HG03196 (cell line): ENCODE measurements around the gene APBA2.

ENCODE experiments used
- ATAC-seq: cut with Tn5 transposase; IDR thresholded peaks from one replicate; pipeline ENCODE4 v1.9.1; 2021; ENCODE audit not compliant: unreplicated experiment

APBA2 gene

DNA sequence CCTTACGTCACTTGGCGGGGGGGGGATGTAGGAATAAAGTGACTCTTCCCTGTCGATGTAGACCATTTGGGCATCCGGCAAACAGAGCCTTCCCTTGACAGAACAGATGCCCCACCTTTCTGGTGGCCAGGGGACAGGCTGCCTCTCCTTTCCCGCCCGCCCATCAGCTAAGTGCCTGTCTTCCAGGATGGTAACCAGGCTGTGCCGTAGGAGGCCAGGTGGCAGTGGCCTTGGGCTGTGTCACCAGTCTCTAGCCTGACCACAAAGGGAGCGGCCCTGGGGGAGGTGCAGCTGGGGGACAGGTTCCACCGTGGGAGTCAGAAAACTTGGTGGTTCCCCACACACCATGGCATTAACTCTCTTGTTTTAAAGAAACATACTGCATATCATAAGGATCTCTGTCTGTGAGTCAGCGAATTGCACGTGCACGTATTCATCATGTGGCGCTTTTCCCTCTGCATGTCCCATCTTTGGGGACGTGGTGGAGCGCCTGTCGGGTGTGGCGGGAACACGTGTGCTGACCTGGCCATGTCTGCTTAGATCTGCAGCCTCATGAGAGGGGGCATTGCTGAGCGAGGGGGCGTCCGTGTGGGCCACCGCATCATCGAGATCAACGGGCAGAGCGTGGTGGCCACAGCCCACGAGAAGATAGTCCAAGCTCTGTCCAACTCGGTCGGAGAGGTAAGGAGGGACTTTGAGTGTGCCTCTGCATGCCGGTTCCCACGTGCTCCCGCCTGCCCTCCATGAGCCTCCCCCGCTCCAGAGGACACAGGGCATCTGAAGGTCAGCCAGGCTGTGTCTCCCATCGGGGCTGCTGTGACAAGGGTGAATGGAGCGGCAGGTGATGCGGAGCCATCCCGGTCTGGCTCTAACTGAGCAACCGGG is 227.8 kb downstream of the APBA2 start:
- no peak for ATAC-seq

DNA sequence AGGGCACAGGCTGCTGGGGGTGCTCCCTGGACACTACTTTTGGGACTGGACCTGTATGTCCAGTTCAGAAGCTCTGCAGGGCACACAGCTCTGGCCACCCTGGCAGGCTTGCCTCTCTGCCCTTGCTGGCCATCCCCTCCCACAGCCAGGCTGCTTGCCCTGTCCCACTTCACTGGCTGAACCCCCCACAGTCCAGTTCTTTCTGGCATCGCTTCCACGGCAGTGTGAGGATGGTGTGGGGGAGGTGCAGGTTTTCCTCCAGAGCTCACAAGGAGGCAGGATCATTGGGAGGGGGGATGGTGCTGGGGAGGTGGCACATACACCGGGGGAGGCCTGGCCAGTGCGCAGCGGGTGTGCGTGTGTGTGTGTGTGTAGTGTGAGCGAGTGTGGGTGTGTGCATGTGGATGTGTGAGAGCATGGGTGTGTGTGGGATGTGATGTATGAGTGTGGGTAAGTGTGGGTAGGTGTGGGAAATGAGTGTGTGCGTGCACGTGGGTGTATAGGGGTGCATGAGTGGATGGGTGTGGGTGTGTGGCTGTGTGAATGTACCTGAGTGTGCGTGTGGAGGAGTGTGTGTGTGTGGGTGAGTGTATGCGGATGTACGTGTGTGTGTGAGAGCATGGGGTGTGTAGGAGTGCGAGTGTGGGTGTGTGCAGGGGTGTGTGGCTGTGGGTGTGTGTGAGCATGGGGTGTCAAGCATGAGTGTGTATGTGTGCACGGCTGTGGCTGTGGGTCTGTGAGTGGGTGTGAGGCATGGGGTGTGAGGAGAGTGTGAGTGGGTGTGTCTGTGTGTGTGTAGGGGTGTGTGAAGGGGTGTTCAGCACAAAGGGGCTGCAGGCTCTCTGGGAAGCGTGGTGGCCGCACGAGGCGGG is 228.7 kb downstream of the APBA2 start:
- no peak for ATAC-seq

DNA sequence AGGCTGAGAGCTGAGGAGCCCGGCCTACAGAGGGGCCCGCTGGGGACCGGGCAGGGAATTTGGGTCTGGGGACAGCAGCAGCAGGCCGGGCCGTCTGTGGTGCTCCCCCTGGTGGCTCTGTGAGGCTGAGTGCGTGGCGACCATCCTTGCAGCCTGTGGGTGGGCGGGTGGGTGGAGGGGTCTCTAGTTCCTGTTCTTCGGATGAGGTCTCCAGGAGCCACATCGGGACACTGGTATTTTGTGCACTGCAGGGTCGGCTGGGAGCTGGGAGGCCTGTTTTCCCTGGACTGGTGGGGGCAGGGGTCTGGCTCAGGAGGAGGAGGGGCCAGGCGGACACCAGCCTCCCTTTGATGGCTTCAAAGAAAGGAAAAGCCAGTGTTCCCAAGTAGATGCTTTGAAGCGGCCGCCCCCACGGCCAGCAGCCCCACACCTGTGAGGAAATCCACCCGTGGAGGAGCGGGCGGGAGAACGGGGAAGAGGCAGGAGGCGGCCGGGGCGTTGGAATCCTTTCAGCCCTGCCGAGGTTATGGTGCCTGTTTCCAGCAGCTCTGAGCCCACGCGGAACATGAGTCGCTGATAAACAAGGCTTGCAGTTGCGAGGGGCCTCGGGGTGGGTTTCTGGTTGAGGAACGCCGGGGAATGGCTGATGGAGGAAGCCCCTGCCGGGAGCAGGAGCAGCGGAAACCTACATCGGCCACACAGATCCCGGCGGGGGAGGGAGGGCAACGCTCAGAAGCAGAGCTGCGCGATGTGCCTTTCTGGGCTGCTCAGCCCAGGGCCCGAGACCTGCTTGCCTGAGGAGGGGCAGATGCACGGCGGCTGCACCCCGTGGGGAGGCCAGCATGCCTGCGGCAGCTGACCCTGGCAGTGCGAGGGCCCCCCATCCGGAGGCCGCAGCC is 229.6 kb downstream of the APBA2 start:
- ATAC-seq, result no peak

DNA sequence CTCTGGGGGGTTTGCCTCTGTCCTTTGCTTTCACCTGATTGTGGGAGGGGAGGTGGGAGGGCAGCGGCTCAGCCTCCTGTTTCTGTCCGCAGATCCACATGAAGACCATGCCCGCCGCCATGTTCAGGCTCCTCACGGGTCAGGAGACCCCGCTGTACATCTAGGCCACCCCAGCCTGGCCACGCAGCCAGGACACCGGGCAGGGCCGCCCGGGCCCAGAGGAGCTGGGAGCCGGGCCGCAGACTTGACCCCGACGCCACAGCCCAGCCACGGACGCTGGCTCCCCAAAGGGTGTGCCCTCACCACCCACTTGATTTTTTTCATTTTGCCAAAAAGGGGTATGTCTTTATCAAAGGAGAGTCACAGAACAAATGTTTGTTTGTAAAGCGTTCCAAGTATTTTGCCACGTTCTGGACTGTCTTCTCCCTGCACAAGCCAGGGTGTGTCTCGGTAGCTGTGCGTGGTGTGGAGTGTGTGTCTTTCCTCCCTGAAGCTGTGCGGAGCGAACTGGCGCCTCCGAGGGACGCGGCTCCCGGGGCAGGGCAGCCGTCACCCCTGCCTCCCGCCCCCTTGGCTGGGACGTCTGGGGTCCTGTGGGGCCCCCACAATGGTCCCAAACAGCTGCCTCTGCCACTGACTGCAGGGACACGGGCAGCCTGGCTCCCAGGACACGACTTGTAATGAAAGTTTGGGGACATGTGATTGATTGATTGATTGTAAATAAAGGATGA is 231.4 kb downstream of the APBA2 start:
- ATAC-seq, result no peak

DNA sequence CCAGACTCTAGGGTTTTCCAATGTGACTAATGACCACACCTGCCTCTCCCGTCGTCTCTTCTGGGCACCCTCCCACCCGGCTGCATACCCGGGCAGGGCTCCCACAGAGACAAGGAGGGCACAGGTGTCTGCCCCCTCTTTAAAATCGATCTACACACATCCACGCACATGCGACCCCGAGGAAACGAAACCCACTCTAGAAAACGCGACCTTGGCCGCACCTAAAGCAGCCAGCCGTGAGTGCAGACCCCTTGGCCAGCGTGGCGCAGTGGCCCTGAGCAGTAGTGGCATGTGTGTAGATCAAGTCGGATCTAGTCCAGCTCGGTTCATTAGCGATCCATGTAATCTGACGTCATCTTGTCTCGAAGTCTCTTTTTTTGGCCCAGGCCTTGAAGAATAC is 232.0 kb downstream of the APBA2 start:
- ATAC-seq, result no peak

DNA sequence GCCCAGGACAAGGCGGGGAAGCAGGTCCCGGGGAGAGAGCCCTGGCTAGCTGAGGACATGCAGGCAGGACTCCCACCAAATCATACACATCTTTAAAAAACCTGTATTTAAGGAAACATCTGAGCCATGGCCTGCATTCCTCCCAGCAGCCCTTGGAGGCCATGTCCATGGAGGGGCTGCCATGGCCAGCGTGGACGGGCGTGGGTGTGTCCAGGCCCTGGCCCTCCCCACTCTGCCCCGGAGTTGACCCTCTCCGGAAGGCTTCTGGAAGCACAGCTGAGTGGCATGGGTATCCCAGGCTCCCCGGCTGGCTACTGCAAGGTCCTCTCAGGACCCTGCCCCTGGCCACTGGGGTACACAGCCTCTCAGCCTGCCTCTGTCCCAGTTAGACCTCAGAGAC is 234.1 kb downstream of the APBA2 start:
- ATAC-seq, result no peak

DNA sequence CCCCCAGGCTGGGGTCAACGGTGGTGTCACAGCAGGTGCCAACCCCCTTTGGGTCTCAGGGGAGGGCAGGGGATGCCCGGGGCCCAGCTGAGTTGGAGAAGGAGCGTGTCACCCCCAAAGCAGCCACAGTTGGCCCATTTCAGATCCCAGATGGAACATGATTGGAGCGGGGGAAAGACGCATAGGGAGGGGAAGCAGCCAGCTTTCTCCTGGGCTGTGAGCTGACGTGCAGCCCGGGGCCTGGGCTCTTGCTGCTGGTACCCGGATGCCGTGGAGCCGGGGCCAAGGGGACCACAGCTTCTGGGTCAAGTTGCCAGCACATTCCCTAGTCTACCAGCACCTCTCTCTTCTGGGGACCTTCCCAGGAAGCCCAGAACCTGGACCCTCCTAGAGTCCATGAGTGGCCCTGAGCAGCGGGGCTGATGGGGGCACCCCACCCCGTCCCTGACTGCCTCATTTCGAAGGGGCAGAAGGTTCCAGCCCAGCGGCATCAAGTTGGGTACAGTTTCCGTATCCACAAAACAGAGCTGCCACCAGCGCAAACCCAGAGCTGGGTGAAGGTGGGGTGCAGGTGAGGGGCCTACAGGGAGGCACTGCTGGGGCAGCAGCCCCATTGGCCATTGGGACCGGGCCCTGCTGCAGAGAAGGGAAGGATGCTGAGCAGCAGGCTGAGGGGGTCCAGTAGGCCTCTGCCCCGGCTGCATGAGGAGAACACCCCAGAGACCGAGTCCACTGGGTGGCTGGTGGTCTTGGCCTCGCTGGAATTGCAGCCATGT is 235.0 kb downstream of the APBA2 start:
- no peak for ATAC-seq

DNA sequence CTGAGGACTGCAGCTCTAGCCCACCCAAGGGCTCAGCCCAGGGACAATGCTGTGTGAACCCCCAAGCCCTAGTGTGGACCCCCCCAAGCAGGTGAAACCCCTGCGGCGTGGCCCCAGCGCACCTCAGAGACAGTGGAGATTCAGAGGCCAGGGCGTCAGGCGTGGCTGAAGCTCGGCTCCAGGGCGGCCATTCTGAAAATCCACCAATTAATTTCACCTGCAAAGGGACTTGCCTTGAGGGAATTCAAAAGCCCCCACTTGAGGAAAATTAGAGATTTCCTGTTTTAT is 235.5 kb downstream of the APBA2 start:
- no peak for ATAC-seq

DNA sequence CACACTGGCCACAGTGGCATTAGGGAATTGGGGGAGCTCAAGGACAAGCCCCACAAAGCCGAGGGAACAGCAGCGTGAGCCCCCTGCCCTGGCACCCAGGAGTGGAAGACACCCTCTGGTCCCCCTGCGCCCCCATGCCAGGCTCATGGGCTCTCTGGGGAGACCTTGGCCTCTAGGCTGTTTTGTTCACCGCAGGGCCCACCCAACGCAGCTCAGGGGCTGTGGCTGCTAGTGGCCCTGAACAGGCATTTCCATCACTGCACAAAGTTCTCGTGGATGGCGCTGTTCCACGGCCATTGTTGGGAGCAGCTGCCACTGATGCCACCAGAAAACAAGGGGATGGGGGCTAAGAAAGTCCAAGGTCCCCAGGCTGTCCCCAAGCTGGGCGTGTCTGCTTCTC is 236.1 kb downstream of the APBA2 start:
- no peak for ATAC-seq

DNA sequence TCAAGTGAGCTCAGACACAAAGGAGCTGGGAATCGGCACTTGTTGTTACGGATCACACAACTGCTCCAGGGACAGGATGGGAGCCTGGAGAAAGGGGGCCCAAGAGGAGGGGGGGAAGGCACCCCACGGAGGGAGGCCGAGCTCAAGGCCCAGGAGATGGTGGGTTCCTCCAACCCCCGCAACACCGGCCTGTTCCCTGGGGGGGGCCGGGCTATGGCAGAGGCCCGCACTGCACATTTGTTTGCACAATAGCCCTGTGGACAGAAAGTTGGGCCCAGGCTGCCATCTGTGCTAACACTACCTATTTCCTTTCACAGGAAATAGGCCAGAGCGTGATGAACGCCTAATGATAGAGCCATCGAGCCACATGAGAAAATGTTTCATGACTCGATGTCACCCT is 236.7 kb downstream of the APBA2 start:
- no peak for ATAC-seq

DNA sequence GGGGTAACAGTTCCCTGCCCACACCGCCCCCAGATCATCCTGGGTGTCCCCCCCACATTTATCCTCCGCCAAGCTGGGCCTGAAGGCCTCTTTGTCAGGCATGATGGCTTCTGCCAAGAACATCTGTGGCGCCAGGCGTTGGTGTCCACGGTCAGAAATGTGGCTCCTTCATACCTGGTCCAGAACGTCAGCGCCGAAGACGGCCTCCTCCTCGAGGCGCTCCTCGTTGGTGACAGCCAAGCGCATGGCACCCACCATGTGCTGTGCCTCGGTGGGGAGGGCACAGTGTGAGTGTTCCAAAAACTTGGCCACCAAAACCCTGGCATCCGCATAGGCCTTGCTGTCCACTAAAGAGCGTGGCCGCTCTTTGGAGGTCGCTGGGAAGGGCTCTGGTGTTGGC is 237.4 kb downstream of the APBA2 start:
- ATAC-seq, result no peak

DNA sequence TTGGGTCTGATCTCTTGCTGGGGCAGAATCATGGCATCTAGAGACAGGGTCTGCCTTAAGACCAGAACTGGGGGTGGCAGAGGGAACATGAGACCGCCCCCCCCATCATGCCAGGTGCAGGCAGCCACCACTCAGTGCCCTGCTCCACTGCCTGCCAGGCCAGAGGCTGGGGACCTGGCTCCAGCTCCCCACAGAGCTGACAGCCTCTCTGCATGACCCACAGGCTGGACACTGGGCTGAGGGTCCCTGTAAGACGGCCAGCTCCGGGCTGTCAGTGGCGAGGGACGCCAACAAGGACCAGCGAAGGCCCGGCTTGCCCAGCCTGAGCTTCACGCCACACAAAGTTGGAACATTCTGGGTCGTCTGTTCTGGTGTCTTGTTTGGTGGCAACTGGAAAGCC is 238.2 kb downstream of the APBA2 start:
- no peak for ATAC-seq

DNA sequence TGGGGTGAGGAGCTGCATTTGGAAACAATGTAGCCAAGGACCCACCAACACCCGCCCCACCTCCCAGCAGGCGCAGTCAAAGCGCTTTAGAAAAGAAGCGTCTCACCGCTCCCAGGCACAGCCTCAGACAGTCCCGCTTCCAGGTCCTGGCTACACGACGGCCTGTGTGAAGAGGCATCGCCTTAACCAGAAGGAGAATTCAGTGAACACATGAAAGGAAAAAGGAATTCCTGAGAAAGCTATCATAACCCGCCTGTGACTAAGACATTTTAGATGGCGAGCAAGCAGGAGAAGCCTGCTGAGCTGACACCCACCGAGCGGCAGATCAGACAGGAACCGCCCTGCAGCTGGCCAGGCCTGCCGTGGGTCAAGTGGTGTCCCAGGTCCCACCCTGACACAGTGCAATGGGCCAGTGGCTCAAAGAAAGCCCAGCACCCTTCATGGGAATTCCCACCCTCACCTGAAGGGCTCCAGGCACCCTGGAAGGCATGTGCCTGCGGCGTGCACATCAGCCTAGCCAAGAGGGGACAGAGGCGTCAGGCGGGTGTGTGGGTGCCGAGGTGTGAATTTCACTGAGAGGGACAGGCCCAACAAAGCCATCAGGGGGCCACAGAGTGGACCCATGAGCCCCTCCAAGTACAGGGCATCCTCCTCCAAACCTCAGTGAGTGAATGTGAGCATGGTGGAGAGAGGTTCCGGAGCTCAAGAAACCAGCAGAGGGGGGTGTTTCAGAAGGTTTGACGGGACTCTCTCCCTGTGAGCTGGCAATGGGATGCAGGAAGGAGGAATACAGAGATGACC is 239.0 kb downstream of the APBA2 start:
- no peak for ATAC-seq

DNA sequence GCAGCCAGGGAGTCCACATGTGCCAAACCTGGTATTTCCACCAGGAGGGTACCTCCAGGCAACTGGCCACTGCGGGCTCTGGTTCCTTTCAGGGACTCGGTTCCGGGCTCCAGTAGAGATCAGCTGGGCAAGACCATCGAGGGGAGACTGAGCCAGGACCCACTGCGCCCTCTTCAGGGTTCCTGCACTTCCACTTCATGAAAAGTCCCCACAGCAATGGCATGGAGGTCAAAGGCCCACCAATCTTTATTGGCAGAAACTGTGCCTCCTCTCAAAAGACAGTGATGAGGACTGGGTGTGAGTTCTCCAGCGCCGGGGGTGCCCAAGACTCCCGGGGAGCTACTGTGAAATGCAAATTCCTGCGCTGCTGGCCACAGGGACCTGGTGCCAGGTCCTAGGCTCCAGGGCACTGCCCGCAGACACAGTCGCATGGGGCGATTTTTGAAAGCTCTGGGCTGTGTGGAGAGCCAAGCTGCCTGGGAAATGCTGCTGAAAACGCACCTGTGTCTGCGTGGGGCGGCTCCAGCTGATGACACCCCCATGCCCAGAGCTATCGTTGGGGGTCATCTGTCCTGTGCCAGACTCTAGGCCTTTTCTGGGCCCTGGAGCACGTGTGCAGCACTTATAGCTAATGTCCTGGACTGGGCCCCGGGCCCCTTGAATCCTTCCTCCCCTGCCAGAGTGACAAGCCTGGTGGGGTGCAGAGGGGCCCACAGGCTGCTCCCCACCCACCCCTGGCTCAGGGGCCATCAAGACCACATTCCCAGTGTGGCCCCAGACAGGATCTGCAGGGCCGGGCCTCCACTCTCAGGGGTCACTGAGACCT is 239.8 kb downstream of the APBA2 start:
- ATAC-seq, result no peak

DNA sequence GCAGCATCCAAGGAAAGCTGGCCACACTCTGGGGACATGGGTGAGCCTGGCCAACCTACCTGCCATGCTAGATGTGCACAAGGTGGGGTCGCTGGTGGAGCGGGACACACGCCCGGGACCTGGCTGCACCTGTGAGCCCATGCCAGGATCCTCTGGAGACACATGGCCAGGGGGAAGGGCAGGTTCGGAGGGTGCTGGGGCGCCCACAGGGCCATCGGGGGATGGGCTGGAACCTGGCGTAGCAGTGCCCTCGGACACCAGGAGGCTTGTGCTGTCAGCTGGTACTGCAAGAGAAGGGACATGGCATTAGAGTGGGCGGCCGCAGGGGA is 240.4 kb downstream of the APBA2 start:
- no peak for ATAC-seq

DNA sequence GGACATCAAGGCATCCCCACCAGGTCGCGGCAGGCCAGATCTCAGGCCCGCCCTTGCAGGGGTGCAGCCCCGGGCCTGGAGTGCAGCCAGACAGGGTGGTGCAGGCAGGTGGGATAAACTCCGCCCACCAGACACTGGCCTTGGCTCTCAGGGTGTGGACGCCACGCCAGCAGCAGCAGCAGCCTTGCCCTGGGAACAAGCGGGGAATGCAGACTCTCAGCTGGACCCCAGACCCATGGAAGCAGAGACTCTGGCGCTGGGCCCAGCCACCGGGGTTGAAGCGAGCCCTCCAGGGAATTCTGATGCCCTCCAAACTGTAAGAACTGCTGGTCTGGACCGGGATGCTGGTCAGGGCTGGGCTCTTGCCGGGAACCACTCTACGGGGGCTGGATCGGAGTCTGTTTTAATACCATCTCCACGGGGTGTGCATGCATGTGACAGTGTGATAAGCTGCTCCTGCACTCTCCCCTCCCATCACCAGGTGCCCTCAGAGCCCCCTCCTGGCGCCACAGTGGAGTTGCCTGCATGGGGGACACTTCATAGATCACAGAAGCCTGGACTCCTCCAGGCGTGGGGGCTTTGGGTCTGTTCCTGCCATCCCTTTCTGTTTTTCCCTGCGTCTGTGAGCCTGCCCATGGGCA is 241.2 kb downstream of the APBA2 start:
- ATAC-seq, result no peak

DNA sequence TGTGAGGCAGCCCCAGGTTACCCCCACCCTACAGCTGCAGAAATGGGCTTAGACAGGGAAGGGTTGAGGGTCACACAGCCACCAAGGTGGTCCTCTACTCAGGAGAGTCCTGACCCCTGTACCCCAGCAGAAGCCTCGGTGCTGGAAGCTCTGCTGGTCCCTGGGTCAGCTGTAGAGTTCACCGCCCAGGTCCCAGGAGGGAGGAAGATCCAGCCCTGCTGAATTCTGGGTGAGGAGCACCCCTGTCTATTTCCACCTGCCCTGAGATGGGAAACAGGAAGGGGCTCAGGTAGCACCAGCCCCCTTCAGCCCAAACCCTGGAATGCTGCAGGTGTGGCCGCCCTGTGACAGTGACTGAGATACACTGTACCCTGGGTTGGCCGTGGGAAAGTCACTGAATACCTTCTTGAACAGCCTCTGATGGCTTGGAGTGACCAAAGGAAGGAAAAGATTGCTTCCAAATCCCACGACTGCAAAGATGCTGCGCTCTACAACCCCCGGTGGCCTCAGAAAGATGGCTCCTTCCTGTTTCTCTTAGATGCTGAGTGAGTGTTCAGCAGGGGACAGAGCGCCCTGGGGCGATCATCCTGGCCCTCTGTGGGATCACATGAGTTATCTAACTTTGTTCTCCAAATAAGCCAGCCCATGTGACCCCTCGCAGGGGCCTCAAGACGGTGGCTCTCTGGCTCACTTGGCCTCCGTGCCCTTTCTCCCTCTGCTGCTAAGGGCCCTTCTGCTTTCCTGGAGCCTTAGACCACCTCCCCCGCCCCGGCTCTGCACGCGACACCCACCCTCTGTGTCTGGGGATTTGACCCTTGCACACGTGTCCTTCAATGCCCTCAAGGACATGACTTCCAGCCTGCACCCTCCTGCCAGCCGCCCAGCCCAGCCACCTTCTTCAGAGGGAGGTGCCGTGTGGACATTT is 242.0 kb downstream of the APBA2 start:
- no peak for ATAC-seq
